Type B pancreatic cell (in vitro differentiated cells): ENCODE measurements around the gene PRR36. TPM values are rescaled to one million over a fixed set of nuclear protein-coding genes. Genes with fewer than 3 reads are reported as not detected.

Experiments used
- DNase-seq: peaks from one replicate; pipeline ENCODE4 v3.0.0; 2021; ENCODE audit warnings: mixed read lengths; ENCODE audit not compliant: unreplicated experiment; ENCODE audit errors: extremely low spot score
- H3K27ac Mint-ChIP-seq: 2 replicates; pipeline ENCODE4 v1.8.0; 2021; ENCODE audit warnings: mild to moderate bottlenecking, mixed read lengths
- H3K27me3 Mint-ChIP-seq: 2 replicates; pipeline ENCODE4 v1.8.0; 2021; ENCODE audit warnings: mixed read lengths
- H3K36me3 Mint-ChIP-seq: 2 replicates; pipeline ENCODE4 v1.8.0; 2021; ENCODE audit warnings: mixed read lengths
- H3K4me1 Mint-ChIP-seq: one replicate; pipeline ENCODE4 v1.8.0; 2021; ENCODE audit warnings: mixed read lengths; ENCODE audit not compliant: unreplicated experiment
- H3K4me3 Mint-ChIP-seq: 2 replicates; pipeline ENCODE4 v1.8.0; 2021; ENCODE audit warnings: mild to moderate bottlenecking, mixed read lengths
- H3K9me3 Mint-ChIP-seq: 2 replicates; pipeline ENCODE4 v1.8.0; 2021; ENCODE audit warnings: mixed read lengths
- total RNA-seq: library from RNA; stranded (reverse); gene quantifications from 2 replicates; pipeline ENCODE4 v1.2.1, GENCODE V29; 2021; ENCODE audit warnings: low replicate concordance
- TF ChIP-seq, protein P1 (sequence below): fragments of 200-600 bp; sonication (generic); conservative IDR thresholded peaks from 2 replicates; pipeline ENCODE4 v1.5.0; 2021; ENCODE audit warnings: antibody characterized with exemption, mild to moderate bottlenecking

PRR36 gene
- total RNA-seq, 1 donor from 2014 or later, result 10.9 TPM

- H3K9me3 Mint-ChIP-seq, result no peaks in the 10 kb centered on the region
- TF ChIP-seq, protein P1, sequence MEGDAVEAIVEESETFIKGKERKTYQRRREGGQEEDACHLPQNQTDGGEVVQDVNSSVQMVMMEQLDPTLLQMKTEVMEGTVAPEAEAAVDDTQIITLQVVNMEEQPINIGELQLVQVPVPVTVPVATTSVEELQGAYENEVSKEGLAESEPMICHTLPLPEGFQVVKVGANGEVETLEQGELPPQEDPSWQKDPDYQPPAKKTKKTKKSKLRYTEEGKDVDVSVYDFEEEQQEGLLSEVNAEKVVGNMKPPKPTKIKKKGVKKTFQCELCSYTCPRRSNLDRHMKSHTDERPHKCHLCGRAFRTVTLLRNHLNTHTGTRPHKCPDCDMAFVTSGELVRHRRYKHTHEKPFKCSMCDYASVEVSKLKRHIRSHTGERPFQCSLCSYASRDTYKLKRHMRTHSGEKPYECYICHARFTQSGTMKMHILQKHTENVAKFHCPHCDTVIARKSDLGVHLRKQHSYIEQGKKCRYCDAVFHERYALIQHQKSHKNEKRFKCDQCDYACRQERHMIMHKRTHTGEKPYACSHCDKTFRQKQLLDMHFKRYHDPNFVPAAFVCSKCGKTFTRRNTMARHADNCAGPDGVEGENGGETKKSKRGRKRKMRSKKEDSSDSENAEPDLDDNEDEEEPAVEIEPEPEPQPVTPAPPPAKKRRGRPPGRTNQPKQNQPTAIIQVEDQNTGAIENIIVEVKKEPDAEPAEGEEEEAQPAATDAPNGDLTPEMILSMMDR, result no peak
- no peak for DNase-seq
- H3K4me3 Mint-ChIP-seq, result no peak overlapping the region
- H3K27ac Mint-ChIP-seq, result no peak overlapping the region
- H3K27me3 Mint-ChIP-seq, result peaks cover 43% of the 10 kb centered on the region
- H3K4me1 Mint-ChIP-seq, result no peaks in the 10 kb centered on the region
- H3K36me3 Mint-ChIP-seq, result no peaks in the 10 kb centered on the region
Observed at GRCh38 chr19:7823686-7824301, 50.4 kb downstream of the PRR36 start.

DNA sequence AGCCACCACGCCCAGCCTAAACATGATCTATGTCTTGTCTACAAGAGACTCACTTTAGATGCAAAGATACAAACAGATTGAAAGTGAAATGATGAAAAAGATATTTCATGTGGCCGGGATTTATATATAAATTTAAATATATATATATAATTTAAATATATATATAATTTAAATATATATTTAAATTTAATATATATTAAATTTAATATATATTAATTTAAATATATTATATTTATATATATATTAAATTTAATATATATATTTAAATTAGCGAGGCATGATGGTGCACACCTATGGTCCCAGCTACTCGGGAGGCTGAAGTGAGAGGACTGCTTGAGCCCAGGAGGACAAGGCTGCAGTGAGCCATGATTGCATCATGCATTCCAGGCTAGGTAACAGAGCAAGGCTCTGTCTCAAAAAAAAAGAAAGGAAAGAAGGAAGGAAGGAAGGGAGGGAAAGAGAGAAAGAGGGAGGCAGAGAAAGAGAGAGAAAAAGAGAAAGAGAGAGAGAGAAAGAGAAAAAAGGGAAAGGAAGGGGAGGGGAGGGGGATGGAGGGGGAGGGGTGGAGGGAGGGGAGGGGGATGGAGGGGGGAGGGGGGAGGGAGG, 51.2 kb downstream of the PRR36 start:
- Mint-ChIP-seq H3K27ac (no peak overlapping the region), H3K27me3 (peaks cover 43% of the 10 kb centered on the region), H3K9me3 (no peaks in the 10 kb centered on the region), H3K4me3 (no peak overlapping the region), H3K36me3 (no peaks in the 10 kb centered on the region), H3K4me1 (no peaks in the 10 kb centered on the region)
- DNase-seq, result no peak
- TF ChIP-seq, protein P1, result no peak

GRCh38 chr19:7820588-7820987, 53.6 kb downstream of the PRR36 start:
- no peak overlapping the region for H3K27ac Mint-ChIP-seq
- DNase-seq, result no peak
- H3K4me1 Mint-ChIP-seq, result no peaks in the 10 kb centered on the region

GRCh38 chr19:7819337-7819736, 54.9 kb downstream of the PRR36 start:
- Mint-ChIP-seq H3K9me3 (peaks cover 5% of the 10 kb centered on the region), H3K4me1 (no peaks in the 10 kb centered on the region), H3K36me3 (no peaks in the 10 kb centered on the region), H3K27me3 (peaks cover 37% of the 10 kb centered on the region), H3K4me3 (no peak overlapping the region), H3K27ac (no peak overlapping the region)
- TF ChIP-seq, protein P1, result no peak
- no peak for DNase-seq

More at GRCh38 chr19:7820588-7820987, 53.6 kb downstream of the PRR36 start:
- TF ChIP-seq, protein P1, result no peak
- H3K4me3 Mint-ChIP-seq, result no peak overlapping the region
- H3K27me3 Mint-ChIP-seq, result peaks cover 34% of the 10 kb centered on the region
- H3K36me3 Mint-ChIP-seq, result no peaks in the 10 kb centered on the region
- peaks cover 5% of the 10 kb centered on the region for H3K9me3 Mint-ChIP-seq

DNA sequence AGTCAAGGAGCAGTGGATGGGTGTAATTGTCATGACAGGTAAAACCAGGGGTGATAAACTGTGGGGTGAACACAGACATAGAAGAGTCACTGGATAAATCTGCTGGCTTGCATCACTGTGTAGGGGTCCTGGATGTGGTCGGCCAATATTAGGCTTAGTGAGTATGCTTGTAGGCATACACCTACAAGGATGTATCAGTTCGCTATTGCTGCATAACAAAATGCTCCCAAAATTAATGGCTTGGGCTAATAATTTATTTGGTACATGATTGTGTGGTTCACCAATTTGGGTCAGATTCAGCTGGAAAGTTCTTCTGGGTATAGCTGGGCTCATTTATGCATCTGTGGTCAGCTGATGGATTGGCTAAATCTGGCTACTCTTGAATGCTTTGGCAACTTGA, 55.4 kb downstream of the PRR36 start:
- DNase-seq, result no peak
- no peak overlapping the region for H3K4me3 Mint-ChIP-seq
- H3K27me3 Mint-ChIP-seq, result peaks cover 35% of the 10 kb centered on the region
- peaks cover 5% of the 10 kb centered on the region for H3K9me3 Mint-ChIP-seq
- H3K4me1 Mint-ChIP-seq, result no peaks in the 10 kb centered on the region
- TF ChIP-seq, protein P1, result no peak
- no peaks in the 10 kb centered on the region for H3K36me3 Mint-ChIP-seq
- no peak overlapping the region for H3K27ac Mint-ChIP-seq

Other genes starting within 250 kb of the PRR36 start
- 38.5 and 46.5 TPM in 2 replicates for gene XAB2, start 244.8 kb downstream of the PRR36 start, total RNA-seq
- 160 and 184 TPM in 2 replicates for gene PET100, start 244.6 kb downstream of the PRR36 start, total RNA-seq
- 1.0 TPM in 1 of 2 replicates, not detected in the other for gene PCP2, start 240.7 kb downstream of the PRR36 start, total RNA-seq
- gene STXBP2, start 237.3 kb downstream of the PRR36 start, total RNA-seq, result 61.6 and 108 TPM in 2 replicates
- gene RETN, start 205.3 kb downstream of the PRR36 start, total RNA-seq, result not detected in 2 replicates
- gene MCEMP1, start 197.3 kb downstream of the PRR36 start, total RNA-seq, result not detected in 2 replicates
- gene TRAPPC5, start 193.6 kb downstream of the PRR36 start, total RNA-seq, result 92.6 and 107 TPM in 2 replicates
- gene FCER2, start 172.3 kb downstream of the PRR36 start, total RNA-seq, result not detected in 2 replicates
- gene CLEC4G, start 142.3 kb downstream of the PRR36 start, total RNA-seq, result not detected in 2 replicates
- not detected in 2 replicates for gene CD209, start 126.9 kb downstream of the PRR36 start, total RNA-seq
- gene CLEC4M, start 111.1 kb downstream of the PRR36 start, total RNA-seq, result 0.48 and 0.69 TPM in 2 replicates
- 11.7 and 19.0 TPM in 2 replicates for gene EVI5L, start 44.2 kb downstream of the PRR36 start, total RNA-seq
- 4.3 and 7.4 TPM in 2 replicates for gene LRRC8E, start 14.1 kb upstream of the PRR36 start, total RNA-seq
- 38.2 and 42.2 TPM in 2 replicates for gene MAP2K7, start 29.5 kb upstream of the PRR36 start, total RNA-seq
- 1.1 and 2.4 TPM in 2 replicates for gene TGFBR3L, start 40.4 kb upstream of the PRR36 start, total RNA-seq
- gene SNAPC2, start 45.9 kb upstream of the PRR36 start, total RNA-seq, result 13.7 and 15.0 TPM in 2 replicates
- 50.0 and 57.8 TPM in 2 replicates for gene CTXN1, start 51.7 kb upstream of the PRR36 start, total RNA-seq
- gene TIMM44, start 69.3 kb upstream of the PRR36 start, total RNA-seq, result 73.7 and 80.4 TPM in 2 replicates
- gene ELAVL1, start 131.3 kb upstream of the PRR36 start, total RNA-seq, result 92.1 and 124 TPM in 2 replicates
- 1.4 and 5.6 TPM in 2 replicates for gene CCL25, start 178.4 kb upstream of the PRR36 start, total RNA-seq